OCI-LY3 (cell line): Measurements from ENCODE around the gene HIPK2.
"Not testable (repeated sequence)": the region's sequence is repeated elsewhere in the genome, so short reads cannot be mapped to it uniquely, and the experiment has no call there.

Source experiments
- H2AFZ ChIP-seq: fragments of 200-600, 300-600 bp; shearing (Covaris generic); 2 replicates; pipeline ENCODE4 v1.6.0; 2014; ENCODE audit warnings: antibody characterized with exemption, low read depth, low read length
- H3K27ac ChIP-seq: fragments of 200-600, 300-600 bp; sonication (generic); 2 replicates; pipeline ENCODE4 v1.5.1; 2014; ENCODE audit warnings: mild to moderate bottlenecking, low read length, moderate library complexity, mixed read lengths
- H3K27me3 ChIP-seq: fragments of 200-600, 300-600 bp; sonication (generic); 2 replicates; pipeline ENCODE4 v1.6.1; 2014; ENCODE audit warnings: low read depth, low read length, mixed read lengths
- H3K36me3 ChIP-seq: fragments of 200-600, 300-600 bp; sonication (generic); replicated peaks from 2 replicates; pipeline ENCODE3; 2014; ENCODE audit warnings: low read depth, low read length, mixed read lengths
- H3K4me1 ChIP-seq: fragments of 300-600, 200-600 bp; sonication (generic); 2 replicates; pipeline ENCODE4 v1.6.1; 2014; ENCODE audit warnings: low read length, mixed read lengths
- H3K4me2 ChIP-seq: fragments of 200-600, 300-600 bp; sonication (generic); 2 replicates; pipeline ENCODE4 v1.6.1; 2014; ENCODE audit warnings: low read length, mixed read lengths
- H3K4me3 ChIP-seq: fragments of 300-600, 200-600 bp; sonication (generic); 2 replicates; pipeline ENCODE4 v1.5.1; 2014; ENCODE audit warnings: antibody characterized with exemption, mild to moderate bottlenecking, low read length, moderate library complexity
- H3K79me2 ChIP-seq: fragments of 300-600, 200-600 bp; shearing (Covaris generic); 2 replicates; pipeline ENCODE4 v1.6.1; 2014; ENCODE audit warnings: mild to moderate bottlenecking, low read length, mixed read lengths
- H3K9ac ChIP-seq: fragments of 300-600, 200-600 bp; shearing (Covaris generic); 2 replicates; pipeline ENCODE4 v1.6.0; 2014; ENCODE audit warnings: mild to moderate bottlenecking, low read length, moderate library complexity
- H3K9me3 ChIP-seq: fragments of 200-600, 300-600 bp; shearing (Covaris generic); 2 replicates; pipeline ENCODE4 v1.6.1; 2014; ENCODE audit warnings: low read length, mixed read lengths; ENCODE audit not compliant: insufficient read depth
- H4K20me1 ChIP-seq: fragments of 200-600, 300-600 bp; sonication (generic); 2 replicates; pipeline ENCODE4 v1.6.1; 2016; ENCODE audit warnings: low read length, mixed read lengths; ENCODE audit not compliant: insufficient read depth
- CTCF ChIP-seq: fragments of 200-600, 300-600 bp; sonication (generic); IDR thresholded peaks from 2 replicates; pipeline ENCODE4 v1.5.1; 2014; ENCODE audit warnings: antibody characterized with exemption, low read length, low read depth
- EZH2phosphoT487 ChIP-seq: fragments of 200-600 bp; shearing (Covaris generic); IDR thresholded peaks from 2 replicates; pipeline ENCODE4 v1.6.1; 2018; ENCODE audit warnings: antibody characterized with exemption, mixed run types, low read depth

The HIPK2 gene

GRCh38 chr7:139673230-139673629 lies 104.6 kb downstream of the HIPK2 start:
- no peak for TF ChIP-seq EZH2phosphoT487
- TF ChIP-seq CTCF = no peak
- no peaks in the 10 kb centered on the region for H3K9me3 ChIP-seq
- H3K27me3 ChIP-seq = peaks cover 42% of the 10 kb centered on the region
- H3K9ac ChIP-seq = no peak overlapping the region
- H3K4me3 ChIP-seq = peak overlapping the region; percentile 62
- H2AFZ ChIP-seq = no peak overlapping the region
- no peaks in the 10 kb centered on the region for H3K79me2 ChIP-seq
- peak overlapping the region; percentile 73 for H3K4me2 ChIP-seq
- peak overlapping the region; percentile 50 for H3K27ac ChIP-seq
- peaks cover 3% of the 10 kb centered on the region; the same call in 1 of the 2 replicates for H4K20me1 ChIP-seq
- no peaks in the 10 kb centered on the region for H3K36me3 ChIP-seq
- peaks cover 17% of the 10 kb centered on the region for H3K4me1 ChIP-seq

GRCh38 chr7:139671967-139672366 lies 105.8 kb downstream of the HIPK2 start:
- no peaks in the 10 kb centered on the region for H3K9me3 ChIP-seq
- peaks cover 42% of the 10 kb centered on the region for H3K27me3 ChIP-seq
- TF ChIP-seq EZH2phosphoT487 (no peak), CTCF (no peak)
- H3K36me3 ChIP-seq = no peaks in the 10 kb centered on the region
- peak overlapping the region; percentile 62; the same call in 1 of the 2 replicates for H3K4me3 ChIP-seq
- H2AFZ ChIP-seq = no peak overlapping the region
- peak overlapping the region; percentile 73 for H3K4me2 ChIP-seq
- H3K9ac ChIP-seq = no peak overlapping the region
- peaks cover 17% of the 10 kb centered on the region for H3K4me1 ChIP-seq
- peaks cover 3% of the 10 kb centered on the region; the same call in 1 of the 2 replicates for H4K20me1 ChIP-seq
- H3K27ac ChIP-seq = no peak overlapping the region
- H3K79me2 ChIP-seq = no peaks in the 10 kb centered on the region

GRCh38 chr7:139670662-139671061 lies 107.1 kb downstream of the HIPK2 start:
- not testable (repeated sequence) for H3K36me3 ChIP-seq, H3K27ac ChIP-seq, H4K20me1 ChIP-seq, H2AFZ ChIP-seq, H3K9me3 ChIP-seq, H3K4me2 ChIP-seq, H3K4me3 ChIP-seq, H3K9ac ChIP-seq, H3K79me2 ChIP-seq
- Histone ChIP-seq H3K27me3 (peaks cover 47% of the 10 kb centered on the region), H3K4me1 (peaks cover 17% of the 10 kb centered on the region)

GRCh38 chr7:139669106-139670061 lies 108.4 kb downstream of the HIPK2 start:
- H3K4me2 ChIP-seq = no peak overlapping the region
- H3K4me3 ChIP-seq = no peak overlapping the region
- no peaks in the 10 kb centered on the region for H3K9me3 ChIP-seq
- H3K27ac ChIP-seq = no peak overlapping the region
- peaks cover 36% of the 10 kb centered on the region for H3K27me3 ChIP-seq
- no peaks in the 10 kb centered on the region for H3K79me2 ChIP-seq
- no peak overlapping the region for H3K9ac ChIP-seq
- H4K20me1 ChIP-seq = peaks cover 3% of the 10 kb centered on the region; the same call in 1 of the 2 replicates
- no peak for TF ChIP-seq EZH2phosphoT487
- TF ChIP-seq CTCF = no peak
- H2AFZ ChIP-seq = no peak overlapping the region
- H3K36me3 ChIP-seq = no peaks in the 10 kb centered on the region
- peaks cover 17% of the 10 kb centered on the region for H3K4me1 ChIP-seq
